HEK293 (cell line): ENCODE measurements around the gene INSM2.

ENCODE experiments used
- BCL6B ChIP-seq: fragments of 450-650 bp; formaldehyde crosslinking; IDR thresholded peaks from 2 replicates; pipeline ENCODE4 v1.5.1; 2017; ENCODE audit warnings: missing biosample characterization, missing genetic modification characterization
- HIC1 ChIP-seq: fragments of 450-650 bp; formaldehyde crosslinking; IDR thresholded peaks from 2 replicates; pipeline ENCODE4 v1.5.1; 2016; ENCODE audit warnings: missing biosample characterization, missing genetic modification characterization
- KLF1 ChIP-seq: fragments of 450-650 bp; formaldehyde crosslinking; IDR thresholded peaks from 2 replicates; pipeline ENCODE4 v1.5.1; 2016; ENCODE audit warnings: missing biosample characterization, missing genetic modification characterization
- KLF17 ChIP-seq: fragments of 450-650 bp; formaldehyde crosslinking; IDR thresholded peaks from 2 replicates; pipeline ENCODE4 v1.5.1; 2016; ENCODE audit warnings: missing biosample characterization, missing genetic modification characterization
- ZBTB1 ChIP-seq: fragments of 450-650 bp; formaldehyde crosslinking; IDR thresholded peaks from 2 replicates; pipeline ENCODE4 v1.5.1; 2016; ENCODE audit warnings: missing biosample characterization, missing genetic modification characterization
- ZBTB44 ChIP-seq: fragments of 450-650 bp; IDR thresholded peaks from 2 replicates; pipeline ENCODE4 v1.5.1; 2018; ENCODE audit warnings: missing biosample characterization, mild to moderate bottlenecking, missing genetic modification characterization
- ZFP3 ChIP-seq: fragments of 450-650 bp; formaldehyde crosslinking; IDR thresholded peaks from 2 replicates; pipeline ENCODE4 v1.5.1; 2016; ENCODE audit warnings: low read depth, missing biosample characterization, missing genetic modification characterization
- ZNF10 ChIP-seq: fragments of 450-650 bp; formaldehyde crosslinking; IDR thresholded peaks from 2 replicates; pipeline ENCODE4 v1.5.1; 2017; ENCODE audit warnings: missing biosample characterization, missing genetic modification characterization
- ZNF488 ChIP-seq: fragments of 450-650 bp; formaldehyde crosslinking; IDR thresholded peaks from 2 replicates; pipeline ENCODE4 v1.5.1; 2016; ENCODE audit warnings: missing biosample characterization, missing genetic modification characterization
- ZNF530 ChIP-seq: fragments of 450-650 bp; formaldehyde crosslinking; IDR thresholded peaks from 2 replicates; pipeline ENCODE4 v1.5.1; 2016; ENCODE audit warnings: low read depth, missing biosample characterization, missing genetic modification characterization
- ZNF621 ChIP-seq: fragments of 450-650 bp; formaldehyde crosslinking; IDR thresholded peaks from 2 replicates; pipeline ENCODE4 v1.5.1; 2017; ENCODE audit warnings: missing biosample characterization, missing genetic modification characterization
- ZNF639 ChIP-seq: fragments of 450-650 bp; formaldehyde crosslinking; IDR thresholded peaks from 2 replicates; pipeline ENCODE4 v1.5.1; 2016; ENCODE audit warnings: missing biosample characterization, missing genetic modification characterization
- ZNF654 ChIP-seq: fragments of 450-650 bp; formaldehyde crosslinking; IDR thresholded peaks from 2 replicates; pipeline ENCODE4 v1.5.1; 2016; ENCODE audit warnings: low read depth, missing biosample characterization, missing genetic modification characterization
- ZSCAN16 ChIP-seq: fragments of 450-650 bp; formaldehyde crosslinking; IDR thresholded peaks from 2 replicates; pipeline ENCODE4 v1.5.1; 2016; ENCODE audit warnings: missing biosample characterization, missing genetic modification characterization
- TF ChIP-seq, protein P1 (sequence below): fragments of 450-650 bp; formaldehyde crosslinking; IDR thresholded peaks from 2 replicates; pipeline ENCODE4 v1.5.1; 2016; ENCODE audit warnings: missing biosample characterization, missing genetic modification characterization

INSM2 gene

DNA sequence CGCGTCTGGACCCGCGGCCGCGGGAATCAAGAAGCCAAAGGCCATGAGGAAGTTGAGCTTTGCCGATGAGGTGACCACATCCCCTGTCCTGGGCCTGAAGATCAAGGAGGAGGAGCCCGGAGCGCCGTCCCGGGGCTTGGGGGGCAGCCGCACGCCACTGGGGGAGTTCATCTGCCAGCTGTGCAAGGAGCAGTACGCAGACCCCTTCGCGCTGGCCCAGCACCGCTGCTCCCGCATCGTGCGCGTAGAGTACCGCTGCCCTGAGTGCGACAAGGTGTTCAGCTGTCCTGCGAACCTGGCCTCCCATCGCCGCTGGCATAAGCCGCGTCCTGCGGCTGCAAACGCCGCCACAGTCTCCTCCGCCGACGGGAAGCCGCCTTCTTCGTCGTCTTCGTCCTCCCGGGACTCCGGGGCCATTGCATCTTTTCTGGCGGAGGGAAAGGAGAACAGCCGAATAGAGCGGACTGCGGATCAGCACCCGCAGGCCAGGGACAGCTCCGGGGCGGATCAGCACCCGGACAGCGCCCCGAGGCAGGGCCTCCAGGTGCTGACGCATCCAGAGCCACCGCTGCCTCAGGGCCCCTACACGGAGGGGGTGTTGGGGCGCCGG lies 1.0 kb downstream of the INSM2 start (continued):
- TF ChIP-seq ZBTB44 (tag by site-specific recombination) (no peak), ZSCAN16 (no peak), BCL6B (tag by site-specific recombination) (no peak), ZFP3 (no peak), ZNF621 (tag by site-specific recombination) (no peak), ZNF639 (no peak), ZNF488 (tag by site-specific recombination) (no peak), KLF1 (tag by site-specific recombination) (no peak; the same call in 1 of the 2 replicates), HIC1 (tag by site-specific recombination) (no peak), ZBTB1 (tag by site-specific recombination) (no peak), ZNF530 (no peak), ZNF654 (no peak), KLF17 (tag by site-specific recombination) (no peak), ZNF10 (tag by site-specific recombination) (no peak)
- TF ChIP-seq, protein P1, sequence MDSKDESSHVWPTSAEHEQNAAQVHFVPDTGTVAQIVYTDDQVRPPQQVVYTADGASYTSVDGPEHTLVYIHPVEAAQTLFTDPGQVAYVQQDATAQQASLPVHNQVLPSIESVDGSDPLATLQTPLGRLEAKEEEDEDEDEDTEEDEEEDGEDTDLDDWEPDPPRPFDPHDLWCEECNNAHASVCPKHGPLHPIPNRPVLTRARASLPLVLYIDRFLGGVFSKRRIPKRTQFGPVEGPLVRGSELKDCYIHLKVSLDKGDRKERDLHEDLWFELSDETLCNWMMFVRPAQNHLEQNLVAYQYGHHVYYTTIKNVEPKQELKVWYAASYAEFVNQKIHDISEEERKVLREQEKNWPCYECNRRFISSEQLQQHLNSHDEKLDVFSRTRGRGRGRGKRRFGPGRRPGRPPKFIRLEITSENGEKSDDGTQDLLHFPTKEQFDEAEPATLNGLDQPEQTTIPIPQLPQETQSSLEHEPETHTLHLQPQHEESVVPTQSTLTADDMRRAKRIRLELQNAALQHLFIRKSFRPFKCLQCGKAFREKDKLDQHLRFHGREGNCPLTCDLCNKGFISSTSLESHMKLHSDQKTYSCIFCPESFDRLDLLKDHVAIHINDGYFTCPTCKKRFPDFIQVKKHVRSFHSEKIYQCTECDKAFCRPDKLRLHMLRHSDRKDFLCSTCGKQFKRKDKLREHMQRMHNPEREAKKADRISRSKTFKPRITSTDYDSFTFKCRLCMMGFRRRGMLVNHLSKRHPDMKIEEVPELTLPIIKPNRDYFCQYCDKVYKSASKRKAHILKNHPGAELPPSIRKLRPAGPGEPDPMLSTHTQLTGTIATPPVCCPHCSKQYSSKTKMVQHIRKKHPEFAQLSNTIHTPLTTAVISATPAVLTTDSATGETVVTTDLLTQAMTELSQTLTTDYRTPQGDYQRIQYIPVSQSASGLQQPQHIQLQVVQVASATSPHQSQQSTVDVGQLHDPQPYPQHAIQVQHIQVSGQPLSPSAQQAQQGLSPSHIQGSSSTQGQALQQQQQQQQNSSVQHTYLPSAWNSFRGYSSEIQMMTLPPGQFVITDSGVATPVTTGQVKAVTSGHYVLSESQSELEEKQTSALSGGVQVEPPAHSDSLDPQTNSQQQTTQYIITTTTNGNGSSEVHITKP, result no peak
